ENCODE measurements around the gene ZNF148. TPM values are rescaled to one million over a fixed set of nuclear protein-coding genes. Genes with fewer than 3 reads are reported as not detected.
A peak's percentile ranks its signal among the peaks of the same experiment; 100 is the strongest.

The ZNF148 gene
- total and polyA plus RNA-seq, 2 of the 4 experiments (the other 2 are of a cell fraction) = 9.4 to 65.2 TPM

DNA sequence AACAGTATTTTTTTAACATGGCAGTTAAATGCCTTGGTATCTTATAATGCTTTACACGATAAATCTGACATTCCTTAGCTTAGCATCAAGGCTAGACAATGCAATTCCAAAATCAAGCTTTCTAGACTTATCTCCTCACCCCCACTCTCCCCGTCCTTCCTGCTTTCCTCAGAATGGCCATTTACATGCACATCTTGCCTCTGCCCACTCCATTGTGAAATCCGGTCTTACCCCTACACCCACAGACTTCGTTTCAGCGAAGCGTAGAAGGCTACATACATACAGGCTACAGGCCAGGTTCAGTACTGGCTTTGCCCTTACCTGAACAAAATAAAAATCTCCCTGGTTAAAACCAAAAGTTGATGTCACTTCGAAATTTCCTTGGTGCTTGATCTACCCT lies 104.0 kb downstream of the ZNF148 start:
- WGBS, 2 experiments (ENCODE audit: extremely low coverage in 2 of 2, insufficient read length in 1 of 2) = 87% methylated on average over 3 of the region's 7 CpGs; no CpG with 5 or more reads in 1 of the 2 experiments

More for the DNA sequence above, 104.0 kb downstream of the ZNF148 start:
- H2AFZ ChIP-seq (replicated peaks; ENCODE audit: low read length, poor library complexity) = peak overlapping the region; percentile 26
- no peak overlapping the region for H3K18ac ChIP-seq (ENCODE audit: low read depth, low read length)
- H4K20me1 ChIP-seq (ENCODE audit: insufficient read depth, low read length) = no peaks in the 10 kb centered on the region; the same call in 1 of the 2 replicates
- intact Hi-C loops (cut with micrococcal nuclease) = no loop called here
- H2BK120ac ChIP-seq (ENCODE audit: low read depth, low read length) = no peak overlapping the region
- no peak overlapping the region for H2BK15ac ChIP-seq (ENCODE audit: low read depth, low read length)
- no peak overlapping the region for H2AK9ac ChIP-seq (replicated peaks; ENCODE audit: low read depth, low read length, poor library complexity)
- no peak overlapping the region for H2AK5ac ChIP-seq (ENCODE audit: low read depth, low read length)
- peaks cover 2% of the 10 kb centered on the region for H3K9me1 ChIP-seq (ENCODE audit: insufficient read depth, low read length)
- H4K91ac ChIP-seq (ENCODE audit: insufficient read depth, low read depth, low read length) = no peak overlapping the region
- ChIA-PET POLR2A (ENCODE audit: unreplicated experiment) (no interaction called here), CTCF (no interaction called here)
- H4K5ac ChIP-seq (ENCODE audit: low read depth, low read length) = no peak overlapping the region
- H3K14ac ChIP-seq (replicated peaks; ENCODE audit: low read depth, low read length) = no peak overlapping the region
- H3K4ac ChIP-seq (ENCODE audit: low read depth, low read length) = no peak overlapping the region
- no peak overlapping the region for H3K9ac ChIP-seq (ENCODE audit: low read depth, low read length)
- peaks cover 6% of the 10 kb centered on the region; the same call in 1 of the 2 replicates for H3K36me3 ChIP-seq (ENCODE audit: control insufficient read depth, insufficient read depth, low read length)
- 0 out of 4 replicates have a peak overlapping the region, but pooled peaks of 1 of the 2 experiments have one; percentile 17 for H4K8ac ChIP-seq (ENCODE audit: low read depth in 2 of 2, low read length in 2 of 2)
- no peak overlapping the region for H3K27ac ChIP-seq (ENCODE audit: insufficient read depth, low read length)
- no peaks in the 10 kb centered on the region for H3K9me3 ChIP-seq (ENCODE audit: control insufficient read depth, insufficient read depth, low read length)
- no peaks in the 10 kb centered on the region for H3K4me1 ChIP-seq (ENCODE audit: control insufficient read depth, insufficient read depth, low read length)
- H3K79me1 ChIP-seq (ENCODE audit: low read depth in 1 of 2, low read length in 2 of 2) = peaks cover 22 to 33% of the 10 kb centered on the region in 2 experiments
- H3K4me3 ChIP-seq (ENCODE audit: insufficient read depth, low read depth, low read length) = no peak overlapping the region
- no peak for ATAC-seq (ENCODE audit: low read depth)
- no peak overlapping the region for H3K4me2 ChIP-seq (ENCODE audit: low read depth, low read length)
- dilution Hi-C loops (cut with HindIII; ENCODE audit: low sequenced_read_pairs, unreplicated experiment) = no loop called here
- TF ChIP-seq, protein P1, sequence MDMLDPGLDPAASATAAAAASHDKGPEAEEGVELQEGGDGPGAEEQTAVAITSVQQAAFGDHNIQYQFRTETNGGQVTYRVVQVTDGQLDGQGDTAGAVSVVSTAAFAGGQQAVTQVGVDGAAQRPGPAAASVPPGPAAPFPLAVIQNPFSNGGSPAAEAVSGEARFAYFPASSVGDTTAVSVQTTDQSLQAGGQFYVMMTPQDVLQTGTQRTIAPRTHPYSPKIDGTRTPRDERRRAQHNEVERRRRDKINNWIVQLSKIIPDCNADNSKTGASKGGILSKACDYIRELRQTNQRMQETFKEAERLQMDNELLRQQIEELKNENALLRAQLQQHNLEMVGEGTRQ (IDR thresholded peaks at IDR 0.05; ENCODE audit: low read depth, low read length) = no peak
- TF ChIP-seq, protein P2, sequence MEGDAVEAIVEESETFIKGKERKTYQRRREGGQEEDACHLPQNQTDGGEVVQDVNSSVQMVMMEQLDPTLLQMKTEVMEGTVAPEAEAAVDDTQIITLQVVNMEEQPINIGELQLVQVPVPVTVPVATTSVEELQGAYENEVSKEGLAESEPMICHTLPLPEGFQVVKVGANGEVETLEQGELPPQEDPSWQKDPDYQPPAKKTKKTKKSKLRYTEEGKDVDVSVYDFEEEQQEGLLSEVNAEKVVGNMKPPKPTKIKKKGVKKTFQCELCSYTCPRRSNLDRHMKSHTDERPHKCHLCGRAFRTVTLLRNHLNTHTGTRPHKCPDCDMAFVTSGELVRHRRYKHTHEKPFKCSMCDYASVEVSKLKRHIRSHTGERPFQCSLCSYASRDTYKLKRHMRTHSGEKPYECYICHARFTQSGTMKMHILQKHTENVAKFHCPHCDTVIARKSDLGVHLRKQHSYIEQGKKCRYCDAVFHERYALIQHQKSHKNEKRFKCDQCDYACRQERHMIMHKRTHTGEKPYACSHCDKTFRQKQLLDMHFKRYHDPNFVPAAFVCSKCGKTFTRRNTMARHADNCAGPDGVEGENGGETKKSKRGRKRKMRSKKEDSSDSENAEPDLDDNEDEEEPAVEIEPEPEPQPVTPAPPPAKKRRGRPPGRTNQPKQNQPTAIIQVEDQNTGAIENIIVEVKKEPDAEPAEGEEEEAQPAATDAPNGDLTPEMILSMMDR (conservative IDR thresholded peaks at IDR 0.05; ENCODE audit: low read depth, low read length) = no peak
- TF ChIP-seq CEBPB (IDR thresholded peaks at IDR 0.05; ENCODE audit: low read depth, low read length) = no peak
- TF ChIP-seq RAD21 (IDR thresholded peaks at IDR 0.05; ENCODE audit: low read length) = no peak
- TF ChIP-seq SMC3 (IDR thresholded peaks at IDR 0.05; ENCODE audit: low read depth, low read length) = no peak
- TF ChIP-seq FOS (IDR thresholded peaks at IDR 0.05; ENCODE audit: low read depth, low read length) = no peak
- no peak for TF ChIP-seq RFX5 (IDR thresholded peaks at IDR 0.05; ENCODE audit: low read depth, low read length)
- TF ChIP-seq, protein P3, sequence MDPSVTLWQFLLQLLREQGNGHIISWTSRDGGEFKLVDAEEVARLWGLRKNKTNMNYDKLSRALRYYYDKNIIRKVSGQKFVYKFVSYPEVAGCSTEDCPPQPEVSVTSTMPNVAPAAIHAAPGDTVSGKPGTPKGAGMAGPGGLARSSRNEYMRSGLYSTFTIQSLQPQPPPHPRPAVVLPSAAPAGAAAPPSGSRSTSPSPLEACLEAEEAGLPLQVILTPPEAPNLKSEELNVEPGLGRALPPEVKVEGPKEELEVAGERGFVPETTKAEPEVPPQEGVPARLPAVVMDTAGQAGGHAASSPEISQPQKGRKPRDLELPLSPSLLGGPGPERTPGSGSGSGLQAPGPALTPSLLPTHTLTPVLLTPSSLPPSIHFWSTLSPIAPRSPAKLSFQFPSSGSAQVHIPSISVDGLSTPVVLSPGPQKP (IDR thresholded peaks at IDR 0.05; ENCODE audit: borderline replicate concordance, low read depth, low read length) = no peak
- no peak for TF ChIP-seq NFE2L2 (IDR thresholded peaks at IDR 0.05; ENCODE audit: low read depth, low read length)
- TF ChIP-seq BHLHE40 (IDR thresholded peaks at IDR 0.05; ENCODE audit: low read depth, low read length) = no peak
- H3K27me3 ChIP-seq (ENCODE audit: control insufficient read depth, insufficient read depth, low read length) = no peaks in the 10 kb centered on the region
- H3K56ac ChIP-seq (ENCODE audit: extremely low read depth, insufficient read depth, low read length) = no peak overlapping the region
- no peak overlapping the region for H2BK5ac ChIP-seq (ENCODE audit: low read depth, low read length, poor library complexity, severe bottlenecking)
- in situ Hi-C loops (cut with MboI; ENCODE audit: low sequenced_read_pairs) = no loop called here
- H3K23ac ChIP-seq (ENCODE audit: low read depth, low read length) = no peak overlapping the region
- DNase-seq = no peak
- no TSS peak for BruUV-seq (replicated peaks)
- H2BK20ac ChIP-seq (ENCODE audit: low read depth, low read length) = no peak overlapping the region

All from IMR-90 (cell line).